ENCODE results near the gene PBRM1.
A peak's percentile ranks its signal among the peaks of the same experiment; 100 is the strongest.

The PBRM1 gene

DNA sequence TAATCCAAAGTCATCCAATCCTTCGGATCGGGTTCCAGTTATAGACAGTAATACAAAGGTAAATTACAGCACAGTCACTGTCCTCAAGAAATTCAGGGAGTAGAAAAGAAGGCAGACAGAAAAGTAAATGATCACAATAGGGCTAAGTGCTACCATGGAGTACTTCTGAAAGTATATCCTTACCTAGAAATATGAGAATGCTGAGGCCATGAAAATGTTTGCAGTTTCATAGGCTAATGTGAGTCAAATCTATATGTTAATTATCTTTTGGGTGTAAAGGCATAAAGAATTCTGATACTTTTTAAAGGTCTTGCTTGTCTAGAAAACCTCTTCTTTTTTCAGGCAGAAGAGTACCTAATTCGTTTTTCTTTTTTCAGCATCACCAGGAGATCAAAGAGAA, 29.8 kb downstream of the PBRM1 start:
- DNase-seq: no peak

DNA sequence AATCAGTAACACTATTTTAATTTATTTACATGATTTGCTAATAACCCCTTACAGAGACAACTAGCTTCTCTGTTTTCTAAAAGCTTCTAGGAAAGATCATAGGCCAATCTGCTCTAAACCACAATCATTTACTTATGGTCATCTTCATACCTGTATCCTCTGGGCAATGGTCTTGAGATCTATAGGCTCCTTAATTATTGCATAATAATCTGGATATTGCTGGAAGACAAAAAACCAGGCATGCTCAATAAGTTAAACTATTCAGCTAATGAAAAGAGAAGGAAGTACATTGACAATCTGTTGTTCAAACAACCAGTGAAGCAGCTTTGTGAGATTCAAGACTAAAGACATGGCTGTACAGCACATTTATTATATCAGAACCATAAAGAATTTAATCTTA, 34.1 kb downstream of the PBRM1 start:
- DNase-seq: no peak

DNA sequence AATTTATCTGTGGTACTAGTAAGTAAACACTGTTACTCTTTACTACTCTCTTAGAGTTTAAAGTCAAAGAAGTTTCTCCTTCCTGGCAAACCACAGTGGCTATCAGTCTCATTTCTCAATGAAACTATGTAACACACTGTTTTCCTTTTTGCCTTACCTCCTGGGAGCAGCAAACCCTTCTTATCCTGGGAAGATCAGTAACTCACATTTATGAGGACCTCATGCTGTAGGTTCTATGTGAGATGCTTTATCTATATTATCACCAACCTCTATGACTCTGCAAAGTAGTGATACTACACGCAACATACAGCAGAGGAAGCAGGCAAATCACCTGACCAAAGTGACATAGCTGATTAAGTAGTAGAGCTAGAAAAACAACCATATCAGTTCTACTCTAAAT, 35.3 kb downstream of the PBRM1 start:
- DNase-seq: no peak

DNA sequence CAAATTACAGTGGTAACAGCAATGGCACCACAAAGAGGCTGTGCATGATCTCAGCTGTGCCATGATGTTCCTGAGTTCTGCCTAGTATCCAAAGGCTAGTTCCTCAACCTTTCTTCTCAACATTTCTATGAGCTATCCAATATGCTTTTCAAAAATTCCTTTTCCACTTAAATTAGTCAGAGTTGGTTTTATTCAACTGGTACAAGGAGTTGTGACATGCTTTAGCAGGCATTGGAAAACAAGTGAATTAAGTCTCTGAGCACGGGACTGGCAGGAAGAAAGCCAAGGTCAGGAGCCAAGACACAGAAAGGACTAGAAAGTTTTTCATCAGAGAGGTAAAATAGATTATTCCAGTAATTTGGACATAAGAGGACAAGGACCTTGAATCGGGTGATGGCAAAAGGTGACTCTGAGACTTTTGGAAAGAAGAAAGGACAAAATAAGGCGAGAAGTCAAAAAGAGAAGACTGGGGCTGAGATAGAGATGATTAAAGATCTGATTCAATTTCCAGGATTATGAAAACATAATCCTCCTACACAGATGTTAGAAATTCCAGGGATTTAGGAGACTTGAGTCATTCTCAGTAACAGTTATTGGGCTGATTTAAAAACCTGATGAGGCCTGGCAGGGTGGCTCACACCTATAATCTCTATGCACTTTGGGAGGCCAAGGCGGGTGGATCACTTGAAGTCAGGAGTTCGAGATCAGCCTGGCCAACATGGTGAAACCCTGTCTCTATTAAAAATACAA, 36.1 kb downstream of the PBRM1 start:
- no peak for DNase-seq

DNA sequence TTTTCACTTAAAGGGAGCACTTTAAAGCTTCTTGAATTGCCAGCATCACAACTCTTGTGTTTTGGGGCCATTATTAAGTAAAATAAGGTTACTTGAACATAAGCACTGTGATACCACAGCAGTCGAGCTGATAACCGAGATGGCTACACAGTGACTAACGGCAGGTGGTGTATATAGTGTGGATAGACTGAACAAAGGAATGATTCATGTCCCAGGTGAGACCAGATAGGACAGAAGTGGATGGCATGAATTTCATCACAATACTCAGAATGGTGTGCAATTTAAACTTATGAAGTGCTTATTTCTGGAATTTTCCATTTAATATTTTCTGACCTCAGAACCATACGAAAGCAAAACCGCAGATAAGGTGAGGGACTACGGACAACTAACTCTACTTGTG, 40.2 kb downstream of the PBRM1 start:
- no peak for DNase-seq

DNA sequence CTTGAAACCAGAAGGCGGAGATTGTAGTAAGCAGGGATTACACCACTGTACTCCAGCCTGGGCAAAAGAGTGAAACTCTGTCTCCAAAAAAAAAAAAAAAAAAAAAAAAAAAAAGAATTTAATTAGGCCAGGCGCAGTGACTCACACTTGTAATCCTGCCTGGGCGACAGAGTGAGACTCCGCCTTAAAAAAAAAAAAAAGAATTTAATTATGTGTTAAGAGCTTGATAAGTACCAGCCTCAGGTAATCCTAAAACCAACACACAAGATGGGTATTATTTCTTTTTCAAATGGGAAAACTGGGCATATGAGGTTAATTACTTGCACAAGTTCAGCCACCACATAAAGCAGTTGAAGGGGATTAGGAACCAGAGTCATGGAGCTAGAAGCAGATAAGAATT, 49.0 kb downstream of the PBRM1 start:
- DNase-seq: no peak

DNA sequence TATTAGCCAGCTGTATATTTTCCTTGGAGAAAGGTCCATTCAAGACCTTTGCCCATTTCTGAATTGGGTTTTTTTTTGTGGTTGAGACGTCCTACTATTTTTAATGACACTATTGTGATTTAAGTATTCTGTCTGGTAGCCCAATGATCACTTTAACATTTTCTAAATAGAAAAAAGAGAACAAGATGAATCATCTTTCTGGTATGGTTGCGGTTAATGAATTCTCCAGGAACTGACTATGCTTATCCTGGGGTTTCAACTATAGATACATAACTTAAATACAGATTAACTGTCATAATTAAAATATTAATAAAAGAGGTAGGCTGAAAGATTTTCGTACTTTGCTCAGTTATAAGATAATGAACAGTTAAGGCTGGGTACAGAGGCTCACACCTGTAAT, 51.9 kb downstream of the PBRM1 start:
- DNase-seq: no peak

DNA sequence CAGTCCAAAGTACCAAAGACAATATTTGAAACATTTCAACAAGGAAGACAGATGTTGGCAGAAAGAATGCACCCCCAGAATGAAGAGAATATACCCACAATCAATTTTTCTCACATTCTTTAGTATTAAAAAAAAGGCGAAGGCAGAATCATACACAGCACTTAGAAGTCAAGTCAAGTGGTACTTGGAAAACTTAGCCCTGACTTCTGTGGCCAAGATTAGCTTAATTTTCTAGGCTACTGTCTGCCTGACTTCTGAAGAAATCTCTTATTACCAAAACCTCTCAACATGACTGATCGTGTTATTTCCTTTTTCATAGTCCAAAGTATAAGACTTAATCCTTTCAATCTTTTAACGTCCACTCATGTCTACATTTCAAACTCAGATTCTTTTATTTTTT, 60.7 kb downstream of the PBRM1 start:
- no peak for DNase-seq

DNA sequence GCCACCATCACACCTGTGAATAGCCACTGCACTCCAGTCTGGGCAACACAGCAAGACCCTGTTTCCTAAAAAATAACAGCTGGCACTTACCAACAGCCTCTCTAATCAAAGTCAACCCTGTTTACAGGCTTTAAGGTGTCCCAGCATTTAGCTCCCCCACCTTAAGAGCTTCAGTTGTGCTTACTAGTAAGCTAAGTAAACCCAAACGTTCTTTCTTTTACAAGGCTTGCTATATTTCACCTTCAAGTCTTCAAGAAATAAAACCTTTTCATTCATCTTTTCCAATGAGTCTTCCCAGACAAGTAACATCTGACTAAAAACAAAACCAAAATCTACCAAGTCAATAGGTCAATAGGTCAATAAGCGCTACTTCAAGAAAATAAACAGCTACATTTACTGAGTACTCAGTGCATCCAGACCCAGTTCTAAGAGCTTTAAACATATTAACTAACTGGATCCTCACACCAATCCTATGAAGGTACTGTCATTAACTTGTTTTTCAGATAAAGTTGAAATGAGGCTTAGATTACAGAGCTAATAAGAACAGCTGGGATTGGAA, 62.4 kb downstream of the PBRM1 start:
- DNase-seq: no peak

DNA sequence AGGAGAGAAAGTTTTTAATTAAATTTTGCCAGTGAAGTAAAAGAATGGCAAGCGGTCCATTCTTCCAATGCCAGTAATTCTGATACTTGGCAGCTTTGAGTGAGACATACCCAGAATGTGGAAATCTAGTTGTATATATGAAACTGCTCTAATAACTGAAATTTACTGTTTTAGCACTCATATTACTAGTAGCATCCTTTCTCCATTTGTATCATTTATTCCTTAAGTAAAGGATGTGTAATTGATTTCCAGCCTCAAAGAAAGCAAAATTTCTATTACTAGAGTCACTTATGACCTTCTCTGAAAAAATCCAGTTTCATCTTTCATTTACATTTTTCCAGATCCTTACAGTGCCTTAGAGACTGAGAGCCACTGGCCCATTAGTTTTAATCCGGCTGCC, 65.1 kb downstream of the PBRM1 start:
- DNase-seq: no peak

DNA sequence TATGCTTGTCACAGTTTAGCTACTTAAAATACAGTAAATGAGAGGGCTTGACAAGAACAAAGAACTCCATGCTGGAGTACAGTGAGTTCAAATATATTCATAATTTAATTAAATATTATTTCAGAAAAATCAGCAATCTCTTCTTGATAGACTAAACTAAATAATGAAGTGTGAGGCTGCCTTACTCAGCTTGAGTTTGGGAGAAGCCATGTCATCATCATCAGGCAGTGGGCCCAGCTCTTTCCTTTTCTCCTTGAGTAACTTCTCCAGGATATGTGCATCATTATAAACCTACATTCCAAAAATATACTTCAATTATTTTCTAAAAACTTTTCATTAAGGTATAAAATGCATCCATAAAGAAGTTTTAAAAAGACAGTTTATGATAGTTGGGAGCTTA, 70.5 kb downstream of the PBRM1 start:
- no peak for DNase-seq

DNA sequence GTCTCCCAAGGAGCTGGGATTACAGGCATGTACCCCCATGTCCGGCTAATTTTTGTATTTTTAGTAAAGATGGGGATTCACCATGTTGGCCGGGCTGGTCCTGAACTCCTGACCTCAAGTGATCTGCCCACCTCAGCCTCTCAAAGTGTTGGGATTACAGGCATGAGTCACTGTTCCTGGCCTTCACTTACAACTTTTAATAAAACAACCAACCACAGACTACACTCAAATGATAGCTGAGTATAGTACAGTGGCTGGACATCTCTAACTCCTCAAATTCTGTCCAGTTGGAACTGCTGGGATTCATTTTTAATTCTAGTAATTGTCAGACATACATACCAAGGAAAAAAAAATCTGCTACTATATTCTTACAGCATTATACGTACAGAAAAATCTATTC, 71.0 kb downstream of the PBRM1 start:
- DNase-seq: no peak

DNA sequence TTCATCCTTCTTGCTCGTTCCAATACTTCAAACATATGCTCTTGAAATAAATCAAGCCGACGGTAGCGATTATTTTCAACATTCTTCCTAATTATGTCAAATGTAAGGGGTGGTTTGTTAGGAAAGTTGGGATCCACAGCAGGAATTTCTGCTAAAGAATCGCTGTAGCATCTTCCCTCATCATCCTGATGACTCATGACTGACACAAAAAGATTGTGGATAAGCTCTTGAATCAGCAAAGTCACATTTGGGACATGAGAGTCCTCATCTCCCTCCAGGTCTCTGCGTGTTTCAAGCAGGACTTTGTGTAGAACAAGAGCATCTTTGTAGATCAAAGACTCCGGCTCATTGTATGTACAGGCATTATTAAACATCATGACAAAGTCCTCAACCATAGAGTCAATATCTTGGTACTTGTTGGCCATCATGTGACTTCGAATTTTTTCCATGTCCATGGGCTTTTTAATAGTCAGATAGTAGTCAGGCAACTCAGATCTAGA, 76.3 kb downstream of the PBRM1 start:
- DNase-seq: no peak

DNA sequence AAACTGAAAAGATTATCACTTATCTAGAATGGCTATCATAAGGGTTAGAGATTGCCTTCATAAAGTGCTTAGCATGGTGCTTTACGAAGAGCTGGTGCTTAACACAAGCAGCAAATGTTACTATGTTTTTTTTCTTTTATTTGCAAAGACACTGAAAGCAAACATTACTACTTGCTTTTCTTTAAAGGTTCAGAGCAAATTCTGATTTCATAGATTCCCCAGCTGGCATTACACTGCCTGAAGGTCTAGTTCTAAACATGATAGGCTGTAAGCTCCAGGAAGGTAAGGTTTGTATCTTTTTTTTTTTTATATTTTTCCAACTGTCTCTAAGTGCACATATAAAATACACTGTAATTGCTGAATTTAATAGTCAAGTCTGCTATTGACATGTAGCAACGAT, 77.4 kb downstream of the PBRM1 start:
- DNase-seq: no peak

DNA sequence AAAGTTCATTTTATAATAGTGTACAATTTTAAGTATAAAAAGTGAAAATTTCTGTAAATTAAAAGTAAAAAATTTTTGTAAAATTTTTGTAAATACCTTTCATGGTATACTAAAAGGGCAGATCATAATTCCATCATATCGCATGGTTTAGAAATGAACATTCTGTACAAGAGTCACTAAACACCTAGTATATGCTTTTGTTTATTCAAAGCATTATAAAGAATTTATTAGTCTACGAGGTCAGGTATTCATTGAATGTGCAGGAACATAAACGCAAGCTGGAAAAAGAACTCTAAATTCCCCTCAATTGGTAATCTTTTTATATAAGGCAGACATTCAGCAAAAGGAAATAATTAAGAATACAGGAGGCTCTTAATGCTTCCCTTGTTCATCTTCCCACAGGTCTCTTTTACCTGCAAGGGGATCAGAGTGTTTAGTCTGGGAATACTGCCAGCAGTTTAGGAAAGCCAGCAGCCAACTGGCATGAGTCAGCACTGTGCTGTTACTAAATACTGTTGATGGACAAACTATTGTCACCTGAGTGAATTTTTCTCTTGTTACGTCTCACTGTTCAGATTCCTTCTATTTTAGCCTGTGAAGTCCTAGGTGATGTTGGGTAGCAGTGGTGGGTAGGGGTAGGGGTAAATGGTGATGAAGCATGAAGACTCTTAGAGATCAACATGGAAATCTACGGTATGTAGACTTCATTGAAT, 79.2 kb downstream of the PBRM1 start:
- peak; percentile 67 for DNase-seq

DNA sequence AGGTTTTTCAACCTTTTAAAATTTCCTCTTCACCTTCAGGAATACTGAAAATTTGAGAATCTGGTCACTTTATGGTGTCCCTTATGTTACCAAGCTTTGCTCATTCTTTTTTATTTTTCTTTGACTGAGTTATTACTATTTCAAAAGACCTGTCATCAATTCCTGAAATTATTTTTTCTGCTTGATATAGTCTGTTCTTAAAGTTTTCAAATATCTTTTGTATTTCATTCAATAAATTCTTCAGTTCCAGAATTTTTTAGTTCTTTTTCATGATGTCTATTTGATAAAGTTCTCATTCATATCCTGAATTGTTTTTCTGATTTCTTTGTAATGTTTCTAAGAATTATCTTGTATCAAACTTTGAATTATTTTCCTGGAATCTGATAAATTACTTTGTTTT, 85.5 kb downstream of the PBRM1 start:
- no peak for DNase-seq

DNA sequence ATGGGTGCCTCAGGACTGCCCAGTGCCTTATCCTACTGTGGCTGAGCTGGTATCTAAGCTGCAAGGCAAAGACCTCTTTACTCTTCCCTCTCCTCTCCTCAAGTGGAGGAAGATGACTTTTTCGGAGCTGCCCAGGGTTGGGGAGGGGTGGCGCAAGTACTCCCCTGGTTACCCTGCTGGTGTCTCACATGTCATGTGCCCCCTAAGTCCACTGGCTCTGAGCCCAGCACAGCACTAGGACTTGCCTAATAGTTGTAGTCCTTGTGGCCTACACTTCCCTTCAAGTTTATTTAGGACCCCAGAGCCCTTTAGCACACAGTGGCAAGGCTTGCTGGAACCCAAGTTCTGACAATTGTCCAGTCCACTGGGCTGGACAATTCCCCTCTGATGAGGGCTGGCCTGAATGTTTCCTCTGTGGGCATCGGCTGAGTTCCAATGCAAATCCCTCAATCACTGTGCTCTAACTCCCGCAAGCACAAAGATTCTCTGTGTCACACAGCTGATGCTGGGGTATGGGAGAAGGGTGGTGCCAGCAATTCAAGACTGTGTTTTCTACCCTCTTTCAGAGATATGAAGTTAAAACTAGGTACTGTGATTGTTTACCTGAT, 89.0 kb downstream of the PBRM1 start:
- DNase-seq: no peak

DNA sequence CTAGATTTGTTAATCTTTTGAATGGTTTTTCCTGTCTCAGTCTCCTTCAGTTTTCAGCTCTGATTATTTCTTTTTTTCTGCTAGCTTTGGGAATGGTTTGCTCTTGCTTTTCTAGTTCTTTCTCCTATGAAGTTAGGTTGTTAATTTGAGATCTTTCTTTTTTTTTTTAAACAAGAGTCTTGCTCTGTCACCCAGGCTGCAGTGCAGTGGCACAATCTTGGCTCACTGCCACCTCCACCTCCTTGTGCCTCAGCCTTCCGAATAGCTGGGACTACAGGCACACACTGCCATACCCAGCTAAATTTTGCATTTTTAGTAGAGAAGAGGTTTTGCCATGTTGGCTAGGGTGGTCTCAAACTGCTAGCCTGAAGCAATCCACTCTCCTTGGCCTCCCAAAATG, 92.6 kb downstream of the PBRM1 start:
- no peak for DNase-seq

DNA sequence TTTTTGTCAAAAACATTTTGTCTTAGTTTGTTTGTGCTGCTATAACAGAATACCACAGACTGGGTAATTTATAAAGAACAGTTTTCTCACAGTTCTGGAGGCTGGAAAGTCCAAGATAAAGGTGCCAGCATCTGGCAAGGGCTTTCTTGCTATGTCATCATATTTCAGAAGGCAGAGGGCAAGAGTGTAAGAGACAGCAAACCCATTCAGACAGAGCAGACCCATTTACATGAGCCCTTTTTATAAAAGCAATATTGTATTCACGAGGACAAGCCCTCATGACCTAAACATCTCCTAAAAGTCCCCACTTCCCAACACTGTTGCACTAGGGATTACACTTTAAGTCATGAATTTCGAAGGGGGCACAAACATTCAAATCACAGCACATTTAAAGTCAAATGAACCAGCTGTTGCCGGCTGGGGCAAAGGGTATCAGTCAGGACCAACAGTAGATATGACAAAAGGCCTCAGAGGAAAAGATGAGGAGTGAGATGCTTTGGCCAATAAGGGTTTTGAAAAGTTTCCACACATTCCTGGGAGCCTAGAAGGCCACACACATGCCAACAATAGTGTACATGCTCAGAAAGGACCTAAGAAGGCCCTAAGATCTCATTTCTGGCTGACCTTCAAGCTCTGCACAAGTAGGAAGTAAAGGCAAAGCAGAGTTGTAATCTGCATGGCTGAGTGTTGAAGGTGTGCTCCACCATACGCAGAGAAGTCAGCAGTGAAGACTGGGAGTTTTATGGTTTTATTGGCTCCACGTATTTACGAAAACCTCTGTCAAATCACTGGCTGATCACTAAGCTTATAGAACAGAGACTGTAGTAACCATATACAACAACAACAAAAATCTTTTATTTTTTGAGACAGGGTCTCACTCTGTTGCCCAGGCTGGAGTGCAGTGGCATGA, 111.4 kb downstream of the PBRM1 start:
- DNase-seq: no peak

DNA sequence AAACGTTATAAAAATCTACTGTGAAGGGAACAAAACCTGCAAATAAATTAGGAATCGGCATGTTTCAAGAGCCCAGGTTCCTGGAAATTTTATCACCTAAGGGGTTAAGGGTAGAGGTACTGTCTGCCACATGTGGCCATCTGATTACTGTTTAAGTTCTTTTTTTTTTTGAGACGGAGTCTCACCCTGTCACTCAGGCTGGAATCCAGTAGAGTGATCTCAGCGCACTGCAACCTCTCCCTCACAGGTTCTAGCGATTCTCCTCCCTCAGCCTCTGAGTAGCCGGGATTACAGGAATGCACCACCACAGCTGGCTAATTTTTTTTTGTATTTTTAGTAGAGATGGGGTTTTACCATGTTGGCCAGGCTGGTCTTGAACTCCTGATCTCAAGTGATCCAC, 113.5 kb downstream of the PBRM1 start:
- DNase-seq: no peak

DNA sequence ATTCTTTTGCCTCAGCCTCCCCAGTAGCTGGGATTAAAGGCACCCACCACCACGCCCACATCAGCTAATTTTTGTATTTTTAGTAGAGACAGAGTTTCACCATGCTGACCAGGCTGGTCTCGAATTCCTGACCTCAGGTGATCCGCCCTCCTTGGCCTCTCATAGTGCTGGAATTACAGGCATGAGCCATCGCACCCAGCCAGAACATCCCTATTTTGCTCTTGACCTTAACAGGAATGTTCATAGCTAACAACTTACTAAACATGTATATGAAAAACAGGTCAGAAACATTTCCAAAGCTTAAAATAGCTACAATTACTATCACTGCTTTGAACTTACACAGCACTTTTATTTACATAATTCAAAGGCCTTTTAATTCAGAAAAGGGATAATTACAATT, 115.6 kb downstream of the PBRM1 start:
- DNase-seq: no peak

DNA sequence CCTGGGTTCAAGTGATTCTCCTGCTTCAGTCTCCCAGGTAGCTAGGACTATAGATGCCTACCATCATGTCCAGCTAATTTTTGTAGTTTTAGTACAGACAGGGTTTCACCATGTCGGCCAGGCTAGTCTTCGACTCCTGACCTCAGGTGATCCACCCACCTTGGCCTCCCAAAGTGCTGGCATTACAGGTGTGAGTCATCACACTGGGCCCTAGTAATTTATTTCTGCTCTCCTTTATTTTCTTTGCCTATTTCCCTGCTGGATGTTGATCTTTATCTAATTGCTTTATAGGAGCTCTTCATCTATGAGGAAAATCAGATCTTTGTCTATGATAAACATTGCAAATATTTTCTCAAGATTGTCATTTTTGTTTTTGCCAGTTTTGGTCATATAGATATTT, 117.6 kb downstream of the PBRM1 start:
- DNase-seq: no peak

DNA sequence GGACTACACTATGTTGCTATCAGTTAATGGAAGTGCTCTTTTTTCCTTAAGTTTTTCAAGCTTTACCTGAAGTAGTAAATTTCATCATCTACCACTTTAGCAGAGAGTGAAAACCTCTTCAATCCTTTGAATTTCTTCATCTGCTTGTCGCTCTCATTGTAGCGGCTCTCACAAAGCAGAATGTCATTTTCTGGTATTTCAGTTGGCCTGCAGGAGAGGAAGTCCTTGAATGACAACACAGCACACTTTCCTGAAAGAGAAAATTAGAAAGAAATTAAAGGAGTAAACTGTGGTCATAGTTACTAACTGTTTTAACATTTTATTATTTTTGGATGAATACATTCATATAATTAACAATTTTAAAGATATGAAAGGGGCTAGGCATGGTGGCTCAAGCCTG, 121.7 kb downstream of the PBRM1 start:
- no peak for DNase-seq

All from NCI-H1092 treated with DMSO at 0.1 percent for 48 hours (cell line).